Stomach (tissue), 9 donors: Measurements from ENCODE around the gene CNTN4. TPM values are rescaled to one million over a fixed set of nuclear protein-coding genes. Genes with fewer than 3 reads are reported as not detected.

Experiments
- DNase-seq, 2 donors: peaks; one replicate each; pipeline versions ENCODE4 v3.0.0 to v3.0.0-alpha.2; 2013 to 2019
- H3K27ac ChIP-seq, 5 donors: fragments of 200-600 bp in 4 of 5; sonication (generic) in 4 of 5; one replicate each; pipeline ENCODE4 v1.5.1; 2013 to 2019; ENCODE audit warnings: mild to moderate bottlenecking in 1 of 5, moderate library complexity in 1 of 5
- H3K27me3 ChIP-seq, 3 donors: fragments of 200-600 bp; sonication (generic); one replicate each; pipeline ENCODE4 v1.5.1; 2017 to 2019; ENCODE audit warnings: mixed run types in 1 of 3
- H3K36me3 ChIP-seq, 4 donors: fragments of 200-600 bp; sonication (generic); 1 replicate in 3 of 4; 2 replicates in 1 of 4; pipeline ENCODE4 v1.5.1; 2016 to 2019
- H3K4me1 ChIP-seq, 4 donors: fragments of 200-600 bp; sonication (generic); one replicate each; pipeline ENCODE4 v1.5.1; 2016 to 2019
- H3K4me3 ChIP-seq, 4 donors: fragments of 200-600 bp; sonication (generic) in 3 of 4; one replicate each; pipeline ENCODE4 v1.5.1; 2016 to 2019; ENCODE audit warnings: mild to moderate bottlenecking in 1 of 4
- H3K9me3 ChIP-seq, 4 donors: fragments of 200-600 bp; sonication (generic); one replicate each; pipeline ENCODE4 v1.5.1; 2016 to 2019
- CTCF ChIP-seq, 7 experiments: fragments of 450-650 bp in 4 of 7; fragments of 200-600 bp in 3 of 7; sonication (generic) in 3 of 7; IDR thresholded peaks; one replicate each; pipeline ENCODE4 v1.5.1; 2016 to 2019; ENCODE audit warnings: antibody characterized with exemption in 7 of 7, control low read depth in 2 of 7, mild to moderate bottlenecking in 1 of 7
- EP300 ChIP-seq: sonication (generic); formaldehyde crosslinking; IDR thresholded peaks from one replicate; pipeline ENCODE4 v1.6.1; 2017; ENCODE audit warnings: antibody characterized with exemption
- POLR2A ChIP-seq, 4 donors: fragments of 450-650 bp; IDR thresholded peaks; one replicate each; pipeline ENCODE4 v1.6.1; 2016; ENCODE audit warnings: antibody characterized with exemption in 4 of 4, control low read depth in 2 of 4, mild to moderate bottlenecking in 1 of 4, moderate library complexity in 1 of 4
- POLR2AphosphoS5 ChIP-seq, 3 donors: sonication (generic); formaldehyde crosslinking; IDR thresholded peaks; one replicate each; pipeline ENCODE4 v1.6.1; 2016; ENCODE audit warnings: antibody characterized with exemption in 3 of 3
- WGBS, 5 donors: extraction: QIAGEN DNeasy Blood & Tissue Kit in 3 of 5; methylation state at CpG; one replicate each; pipeline versions ENCODE4 v1.1.5 to v1.1.7; 2013 to 2018; 5-methylcytosine and 5-hydroxymethylcytosine counted together
- intact Hi-C: fragments of 100-400 bp; cut with DNase I; formaldehyde crosslinking; loops from one replicate; pipeline ENCODE4 v1.15.1; 2023; ENCODE audit warnings: low total_unique reads
- polyA plus RNA-seq, 3 donors: library from polyadenylated mRNA; stranded (reverse); fragments of 200-250 nt; gene quantifications; one replicate each; pipeline ENCODE4 v1.2.3, GENCODE V29; 2013
- total RNA-seq, 5 donors: library from RNA; depleted of rRNA; stranded (reverse); fragments of >200 nt; gene quantifications; one replicate each; pipeline versions ENCODE4 v1.1.0 to v1.2.3, GENCODE V29; 2014 to 2016
- donor health status: healthy with polysubstance abuse.
- donor health status: Bipolar disorder and iron deficiency.
- donor health status: healthy.

Gene CNTN4
- total and polyA plus RNA-seq, 8 donors = 0.45 to 97.0 (median 5.6) TPM

- WGBS, 5 donors = 61 to 76% (median 70%) methylated on average over 4 of the region's 4 CpGs
- no peaks in the 10 kb centered on the region for H3K27me3 ChIP-seq
- H3K4me3 ChIP-seq = no peak overlapping the region
- no peaks in the 10 kb centered on the region for H3K4me1 ChIP-seq
- intact Hi-C loops = no loop called here
- H3K27ac ChIP-seq = no peak overlapping the region
- DNase-seq = no peak
- peaks cover 0 to 7% (median 0%) of the 10 kb centered on the region in 4 donors for H3K9me3 ChIP-seq
- TF ChIP-seq CTCF (IDR thresholded peaks at IDR 0.05) (no peak), POLR2A (IDR thresholded peaks at IDR 0.05) (no peak), EP300 (no peak), POLR2AphosphoS5 (IDR thresholded peaks at IDR 0.05) (no peak)
- no peaks in the 10 kb centered on the region for H3K36me3 ChIP-seq
Measured at GRCh38 chr3:2262204-2262603, 163.5 kb downstream of the CNTN4 start.

- Histone ChIP-seq H3K4me1 (no peaks in the 10 kb centered on the region), H3K4me3 (no peak overlapping the region), H3K36me3 (no peaks in the 10 kb centered on the region), H3K27ac (no peak overlapping the region), H3K27me3 (no peaks in the 10 kb centered on the region), H3K9me3 (no peaks in the 10 kb centered on the region)
- 50 to 81% (median 67%) methylated on average over 1 of the region's 1 CpG for WGBS, 5 donors
- intact Hi-C loops = no loop called here
- no peak for DNase-seq
- TF ChIP-seq EP300 (no peak), POLR2A (IDR thresholded peaks at IDR 0.05) (no peak), POLR2AphosphoS5 (IDR thresholded peaks at IDR 0.05) (no peak), CTCF (IDR thresholded peaks at IDR 0.05) (no peak)
Measured at GRCh38 chr3:2266606-2267005, 167.9 kb downstream of the CNTN4 start.

GRCh38 chr3:2268779-2269178, 170.1 kb downstream of the CNTN4 start:
- no peak overlapping the region for H3K4me3 ChIP-seq
- intact Hi-C loops = no loop called here
- DNase-seq = no peak
- H3K36me3 ChIP-seq = no peaks in the 10 kb centered on the region
- H3K9me3 ChIP-seq = no peaks in the 10 kb centered on the region
- no peaks in the 10 kb centered on the region for H3K4me1 ChIP-seq
- no peak overlapping the region for H3K27ac ChIP-seq
- TF ChIP-seq POLR2A (IDR thresholded peaks at IDR 0.05) (no peak), EP300 (no peak), CTCF (IDR thresholded peaks at IDR 0.05) (no peak), POLR2AphosphoS5 (IDR thresholded peaks at IDR 0.05) (no peak)
- 32 to 69% (median 50%) methylated on average over 3 of the region's 3 CpGs for WGBS, 5 donors
- H3K27me3 ChIP-seq = no peaks in the 10 kb centered on the region

GRCh38 chr3:2274526-2274925, 175.9 kb downstream of the CNTN4 start:
- 0 to 27% (median 13%) methylated on average over 1 of the region's 1 CpG for WGBS, 5 donors
- intact Hi-C loops = no loop called here
- TF ChIP-seq POLR2A (IDR thresholded peaks at IDR 0.05) = no peak
- TF ChIP-seq POLR2AphosphoS5 (IDR thresholded peaks at IDR 0.05) = no peak
- no peak for TF ChIP-seq EP300
- no peak for TF ChIP-seq CTCF (IDR thresholded peaks at IDR 0.05)

More at GRCh38 chr3:2274526-2274925, 175.9 kb downstream of the CNTN4 start:
- Histone ChIP-seq H3K36me3 (no peaks in the 10 kb centered on the region), H3K4me3 (no peak overlapping the region), H3K4me1 (no peaks in the 10 kb centered on the region), H3K27ac (no peak overlapping the region), H3K9me3 (no peaks in the 10 kb centered on the region), H3K27me3 (no peaks in the 10 kb centered on the region)
- DNase-seq = no peak
